PFSK-1 (cell line): ENCODE results near the gene GNPAT.

Experiments used
- FOXP2 ChIP-seq: optimal IDR thresholded peaks from 2 replicates; pipeline ENCODE3; 2011; ENCODE audit warnings: borderline replicate concordance, control low read depth, inconsistent platforms; ENCODE audit not compliant: insufficient read depth; ENCODE audit errors: extremely low read length, extremely low read depth
- POLR2AphosphoS5 ChIP-seq: IDR thresholded peaks from 2 replicates; pipeline ENCODE4 v1.6.1; 2012; ENCODE audit warnings: low read depth, mild to moderate bottlenecking, control low read depth, low read length, moderate library complexity
- SIN3A ChIP-seq: IDR thresholded peaks from 2 replicates; pipeline ENCODE4 v1.6.1; 2012; ENCODE audit warnings: mild to moderate bottlenecking, low read length, moderate library complexity, borderline replicate concordance; ENCODE audit not compliant: insufficient read depth
- TAF1 ChIP-seq: IDR thresholded peaks from 2 replicates; pipeline ENCODE4 v1.6.1; 2012; ENCODE audit warnings: low read length, control low read depth, borderline replicate concordance; ENCODE audit not compliant: insufficient read depth
- TF ChIP-seq, protein P1 (sequence below), 2 experiments: IDR thresholded peaks; 2 replicates each; pipeline versions ENCODE4 v1.6.1 to v1.8.0; 2011 to 2012; ENCODE audit warnings: low read depth in 2 of 2, low read length in 2 of 2, control low read depth in 1 of 2, inconsistent platforms in 1 of 2, mild to moderate bottlenecking in 1 of 2, moderate library complexity in 1 of 2; ENCODE audit not compliant: insufficient read depth in 1 of 2

The GNPAT gene

GRCh38 chr1:231322880-231323530 lies 82.0 kb downstream of the GNPAT start:
- TF ChIP-seq POLR2AphosphoS5 = no peak
- TF ChIP-seq TAF1 = no peak
- TF ChIP-seq SIN3A = no peak
- no peak for TF ChIP-seq FOXP2
- TF ChIP-seq, protein P1, sequence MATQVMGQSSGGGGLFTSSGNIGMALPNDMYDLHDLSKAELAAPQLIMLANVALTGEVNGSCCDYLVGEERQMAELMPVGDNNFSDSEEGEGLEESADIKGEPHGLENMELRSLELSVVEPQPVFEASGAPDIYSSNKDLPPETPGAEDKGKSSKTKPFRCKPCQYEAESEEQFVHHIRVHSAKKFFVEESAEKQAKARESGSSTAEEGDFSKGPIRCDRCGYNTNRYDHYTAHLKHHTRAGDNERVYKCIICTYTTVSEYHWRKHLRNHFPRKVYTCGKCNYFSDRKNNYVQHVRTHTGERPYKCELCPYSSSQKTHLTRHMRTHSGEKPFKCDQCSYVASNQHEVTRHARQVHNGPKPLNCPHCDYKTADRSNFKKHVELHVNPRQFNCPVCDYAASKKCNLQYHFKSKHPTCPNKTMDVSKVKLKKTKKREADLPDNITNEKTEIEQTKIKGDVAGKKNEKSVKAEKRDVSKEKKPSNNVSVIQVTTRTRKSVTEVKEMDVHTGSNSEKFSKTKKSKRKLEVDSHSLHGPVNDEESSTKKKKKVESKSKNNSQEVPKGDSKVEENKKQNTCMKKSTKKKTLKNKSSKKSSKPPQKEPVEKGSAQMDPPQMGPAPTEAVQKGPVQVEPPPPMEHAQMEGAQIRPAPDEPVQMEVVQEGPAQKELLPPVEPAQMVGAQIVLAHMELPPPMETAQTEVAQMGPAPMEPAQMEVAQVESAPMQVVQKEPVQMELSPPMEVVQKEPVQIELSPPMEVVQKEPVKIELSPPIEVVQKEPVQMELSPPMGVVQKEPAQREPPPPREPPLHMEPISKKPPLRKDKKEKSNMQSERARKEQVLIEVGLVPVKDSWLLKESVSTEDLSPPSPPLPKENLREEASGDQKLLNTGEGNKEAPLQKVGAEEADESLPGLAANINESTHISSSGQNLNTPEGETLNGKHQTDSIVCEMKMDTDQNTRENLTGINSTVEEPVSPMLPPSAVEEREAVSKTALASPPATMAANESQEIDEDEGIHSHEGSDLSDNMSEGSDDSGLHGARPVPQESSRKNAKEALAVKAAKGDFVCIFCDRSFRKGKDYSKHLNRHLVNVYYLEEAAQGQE (IDR thresholded peaks at IDR 0.05; ENCODE audit: insufficient read depth in 1 of 2, low read depth in 2 of 2, low read length in 2 of 2) = no peak

DNA sequence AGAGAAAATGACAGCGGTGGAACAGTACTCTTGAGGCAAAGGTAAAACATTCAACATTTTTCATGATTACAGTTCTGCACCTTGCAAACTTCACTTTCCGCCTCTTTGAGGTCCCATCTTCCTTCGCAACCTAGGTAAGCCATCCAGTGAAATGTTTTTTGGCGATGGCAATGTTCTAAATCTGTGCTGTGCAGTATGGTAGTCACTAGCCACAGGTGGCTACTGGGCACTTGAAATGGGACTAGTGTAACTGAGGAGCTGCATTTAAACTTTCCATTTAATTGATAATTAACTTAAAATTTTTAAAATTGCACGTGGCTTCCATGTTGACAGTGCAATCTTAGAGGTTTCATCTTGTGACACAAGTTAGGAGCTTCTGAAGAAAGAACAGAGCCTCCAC lies 83.6 kb downstream of the GNPAT start:
- TF ChIP-seq, protein P1 (IDR thresholded peaks at IDR 0.05; ENCODE audit: insufficient read depth in 1 of 2, low read depth in 2 of 2, low read length in 2 of 2) = no peak
- no peak for TF ChIP-seq FOXP2
- TF ChIP-seq TAF1 = no peak

DNA sequence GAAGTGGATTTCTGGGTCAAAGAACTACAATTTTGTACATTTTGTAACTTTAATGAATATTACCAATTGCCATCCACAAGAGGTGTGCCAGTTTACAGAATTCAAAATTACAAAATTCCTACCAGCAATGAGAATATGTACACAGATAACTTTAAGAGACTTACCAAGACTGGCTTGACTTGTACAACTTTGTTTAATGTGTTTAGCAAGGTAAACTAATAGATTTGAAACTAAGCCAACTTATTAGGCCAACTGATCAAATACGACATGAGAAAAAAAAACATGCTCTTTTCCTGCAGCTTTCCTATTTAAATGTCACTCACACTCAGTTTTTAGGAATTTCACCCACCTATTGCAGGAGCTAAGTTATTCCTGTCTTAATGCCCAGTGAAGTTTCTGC lies 85.2 kb downstream of the GNPAT start:
- TF ChIP-seq, protein P1 (IDR thresholded peaks at IDR 0.05; ENCODE audit: insufficient read depth in 1 of 2, low read depth in 2 of 2, low read length in 2 of 2) = no peak
- no peak for TF ChIP-seq TAF1
- no peak for TF ChIP-seq SIN3A
- TF ChIP-seq FOXP2 = no peak
